Neural cell (in vitro differentiated cells): Measurements from ENCODE around the gene SLC11A2.
"Not testable (repeated sequence)": the region's sequence is repeated elsewhere in the genome, so short reads cannot be mapped to it uniquely, and the experiment has no call there.

Experiments used
- CTCF ChIP-seq: fragments of 450-650 bp; IDR thresholded peaks from 2 replicates; pipeline ENCODE4 v1.5.1; 2014; ENCODE audit warnings: antibody characterized with exemption, mild to moderate bottlenecking, moderate library complexity; ENCODE audit not compliant: poor library complexity, severe bottlenecking
- EZH2 ChIP-seq: fragments of 200-600, 300-800 bp; shearing (Covaris generic), sonication (generic); IDR thresholded peaks from 2 replicates; pipeline ENCODE4 v1.6.1; 2014; ENCODE audit warnings: antibody characterized with exemption, low read length, borderline replicate concordance, mild to moderate bottlenecking; ENCODE audit not compliant: insufficient read depth, poor library complexity, severe bottlenecking
- POLR2AphosphoS5 ChIP-seq: IDR thresholded peaks from 2 replicates; pipeline ENCODE4 v1.6.1; 2012
- RAD21 ChIP-seq: fragments of 450-650 bp; conservative IDR thresholded peaks from 2 replicates; pipeline ENCODE4 v1.6.1; 2014; ENCODE audit warnings: antibody characterized with exemption, mild to moderate bottlenecking, moderate library complexity

- TF ChIP-seq POLR2AphosphoS5, CTCF, RAD21, EZH2: not testable (repeated sequence)
Observed at GRCh38 chr12:50954789-50955188, 71.4 kb downstream of the SLC11A2 start.
